GM18909 (cell line): ENCODE results near the gene ZNF283.
"Not testable (repeated sequence)": the region's sequence is repeated elsewhere in the genome, so short reads cannot be mapped to it uniquely, and the experiment has no call there.

ENCODE experiments used
- ATAC-seq: cut with Tn5 transposase; IDR thresholded peaks from one replicate; pipeline ENCODE4 v1.9.1; 2021; ENCODE audit warnings: mild to moderate bottlenecking; ENCODE audit not compliant: unreplicated experiment, poor library complexity

Gene ZNF283

GRCh38 chr19:43798546-43799409 lies 28.3 kb upstream of the ZNF283 start:
- no peak for ATAC-seq

- no peak for ATAC-seq
Measured at GRCh38 chr19:43799502-43800142, 27.5 kb upstream of the ZNF283 start.

- no peak for ATAC-seq
Measured at GRCh38 chr19:43802216-43802951, 24.7 kb upstream of the ZNF283 start, which contains the start of gene LYPD5. Gene LYPD5 (minus strand): TSS chr19:43802447. CDS start chr19:43802380, 67 bp downstream.

GRCh38 chr19:43804432-43804831 lies 22.7 kb upstream of the ZNF283 start:
- no peak for ATAC-seq

- ATAC-seq: not testable (repeated sequence)
Measured at GRCh38 chr19:43806401-43806800, 20.7 kb upstream of the ZNF283 start.

- ATAC-seq: no peak
Measured at GRCh38 chr19:43806848-43807247, 20.3 kb upstream of the ZNF283 start.

GRCh38 chr19:43807651-43808050 lies 19.5 kb upstream of the ZNF283 start:
- ATAC-seq: no peak

- no peak for ATAC-seq
Measured at GRCh38 chr19:43809762-43810696, 17.1 kb upstream of the ZNF283 start.

- no peak for ATAC-seq
Measured at GRCh38 chr19:43811837-43812236, 15.3 kb upstream of the ZNF283 start.

GRCh38 chr19:43812259-43812658 lies 14.9 kb upstream of the ZNF283 start:
- no peak for ATAC-seq

- no peak for ATAC-seq
Measured at GRCh38 chr19:43812688-43813087, 14.4 kb upstream of the ZNF283 start.

GRCh38 chr19:43814663-43815352 lies 12.3 kb upstream of the ZNF283 start:
- no peak for ATAC-seq

- ATAC-seq: not testable (repeated sequence)
Measured at GRCh38 chr19:43817454-43817853, 9.7 kb upstream of the ZNF283 start.

GRCh38 chr19:43818500-43818899 lies 8.6 kb upstream of the ZNF283 start:
- no peak for ATAC-seq

GRCh38 chr19:43820098-43820883 lies 6.8 kb upstream of the ZNF283 start:
- ATAC-seq: no peak

GRCh38 chr19:43820884-43821215 lies 6.3 kb upstream of the ZNF283 start:
- no peak for ATAC-seq

GRCh38 chr19:43823856-43824255 lies 3.3 kb upstream of the ZNF283 start:
- ATAC-seq: not testable (repeated sequence)

GRCh38 chr19:43824572-43824971 lies 2.5 kb upstream of the ZNF283 start:
- ATAC-seq: not testable (repeated sequence)

- no peak for ATAC-seq
Measured at GRCh38 chr19:43839139-43839538, 12.0 kb downstream of the ZNF283 start.
